ACC112 (cell line): ENCODE data around the gene CMTM5.
"Not testable (repeated sequence)": the region's sequence is repeated elsewhere in the genome, so short reads cannot be mapped to it uniquely, and the experiment has no call there.

Source experiments
- H2AFZ ChIP-seq: fragments of 200-600 bp; sonication (generic); one replicate; pipeline ENCODE4 v1.6.0; 2017; ENCODE audit warnings: antibody characterized with exemption, low read length; ENCODE audit not compliant: unreplicated experiment
- H3K27ac ChIP-seq: fragments of 200-600 bp; sonication (generic); 2 replicates; pipeline ENCODE4 v1.5.1; 2014; ENCODE audit warnings: low read depth, mild to moderate bottlenecking, antibody characterized with exemption, low read length, moderate library complexity
- H3K27me3 ChIP-seq: fragments of 200-600 bp; sonication (generic); 2 replicates; pipeline ENCODE4 v1.6.1; 2014; ENCODE audit warnings: mild to moderate bottlenecking, antibody characterized with exemption, low read length, moderate library complexity, mixed read lengths; ENCODE audit not compliant: insufficient read depth
- H3K36me3 ChIP-seq: fragments of 200-600 bp; sonication (generic); 2 replicates; pipeline ENCODE4 v1.6.1; 2016; ENCODE audit warnings: mild to moderate bottlenecking, antibody characterized with exemption, low read length, moderate library complexity, mixed read lengths; ENCODE audit not compliant: insufficient read depth
- H3K4me1 ChIP-seq: fragments of 200-600 bp; sonication (generic); one replicate; pipeline ENCODE4 v1.6.1; 2016; ENCODE audit warnings: low read length, mixed read lengths; ENCODE audit not compliant: insufficient read depth, unreplicated experiment, control insufficient read depth
- H3K4me3 ChIP-seq: fragments of 200-600 bp; sonication (generic); 2 replicates; pipeline ENCODE4 v1.5.1; 2014; ENCODE audit warnings: mild to moderate bottlenecking, low read depth, low read length
- H3K79me2 ChIP-seq: fragments of 200-600 bp; sonication (generic); one replicate; pipeline ENCODE4 v1.6.0; 2016; ENCODE audit warnings: low read length; ENCODE audit not compliant: control insufficient read depth, unreplicated experiment, insufficient read depth

The CMTM5 gene

DNA sequence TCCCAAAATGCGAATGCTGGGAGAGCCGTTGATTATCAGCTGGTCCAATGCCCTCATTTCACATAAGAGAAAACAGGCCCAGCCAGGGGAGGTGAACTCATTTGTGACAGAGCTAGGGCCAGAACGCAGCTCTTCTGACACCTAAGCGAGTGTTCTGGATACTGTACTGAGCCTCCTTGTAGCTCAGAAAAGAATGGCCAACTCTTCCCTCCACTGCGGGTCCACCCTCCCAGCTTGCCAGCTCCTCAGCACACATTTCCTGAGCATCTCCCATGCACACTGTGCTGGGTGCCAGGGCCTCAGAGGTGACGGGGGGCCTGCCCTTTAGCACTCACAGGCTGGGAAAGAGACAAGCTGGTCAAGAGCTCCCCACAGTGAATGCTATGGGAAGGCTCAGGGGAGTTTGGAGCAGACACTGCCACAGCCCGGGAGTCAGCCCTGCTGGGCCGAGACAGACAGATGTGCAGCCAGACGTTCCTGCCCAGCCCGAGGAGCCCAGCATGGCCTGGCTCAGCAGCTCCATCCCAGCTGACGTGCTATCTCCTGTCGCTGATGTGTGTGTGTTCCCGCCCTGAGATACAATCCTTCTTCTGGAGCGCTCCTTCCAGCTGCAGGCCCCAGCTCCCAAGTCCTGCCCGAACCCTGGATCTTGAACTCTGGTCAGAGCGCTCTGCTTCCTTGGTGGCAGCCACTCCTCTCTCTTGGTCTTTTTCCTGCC lies 3.5 kb downstream of the CMTM5 start:
- H3K36me3 ChIP-seq, result no peaks in the 10 kb centered on the region
- no peak overlapping the region for H2AFZ ChIP-seq
- H3K27ac ChIP-seq, result no peak overlapping the region
- peaks cover 48% of the 10 kb centered on the region for H3K27me3 ChIP-seq
- H3K79me2 ChIP-seq, result no peaks in the 10 kb centered on the region
- H3K4me1 ChIP-seq, result no peaks in the 10 kb centered on the region
- H3K4me3 ChIP-seq, result no peak overlapping the region

DNA sequence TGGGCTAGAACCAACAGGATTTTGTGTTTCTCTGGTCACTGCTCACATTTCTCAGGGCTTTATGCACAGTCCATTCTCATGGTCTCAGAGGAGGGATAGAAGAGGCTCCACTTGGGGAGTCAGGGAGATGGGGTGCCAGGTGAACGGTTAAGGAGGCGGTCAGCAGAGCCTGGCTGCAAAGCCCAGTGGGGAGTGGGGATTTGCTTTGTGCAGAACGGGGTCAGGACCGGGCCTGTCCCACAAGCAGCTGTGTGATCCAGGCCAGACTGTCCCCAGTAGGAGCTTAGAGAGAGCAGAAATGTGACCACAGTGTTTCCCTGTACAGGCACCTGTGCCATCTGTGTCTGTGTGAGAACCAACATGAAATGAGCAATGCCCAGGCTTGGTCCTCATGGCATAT lies 4.1 kb downstream of the CMTM5 start:
- Histone ChIP-seq H3K36me3 (no peaks in the 10 kb centered on the region), H3K4me3 (no peak overlapping the region), H3K4me1 (no peaks in the 10 kb centered on the region), H3K27me3 (peaks cover 54% of the 10 kb centered on the region), H3K79me2 (no peaks in the 10 kb centered on the region), H3K27ac (no peak overlapping the region), H2AFZ (no peak overlapping the region)

DNA sequence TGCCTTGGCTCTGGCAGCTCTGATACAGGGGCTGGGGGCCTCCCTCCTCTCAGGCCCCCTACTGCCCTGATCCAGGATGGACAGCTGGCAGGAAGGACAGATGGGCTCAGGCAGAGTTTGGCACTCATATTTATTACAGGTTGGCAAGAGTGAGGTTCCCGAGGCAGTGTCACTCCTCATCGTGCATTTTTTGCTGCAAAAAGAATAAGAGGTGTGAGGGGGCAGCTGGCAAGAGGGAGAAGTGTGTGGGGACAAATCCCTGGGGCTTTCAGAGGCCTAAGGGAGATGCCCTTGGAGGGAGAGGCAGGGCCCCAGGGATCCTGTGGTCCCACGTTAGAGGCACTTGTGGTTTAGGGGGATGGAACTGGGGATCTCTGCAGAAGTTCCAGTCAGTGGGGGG lies 5.0 kb downstream of the CMTM5 start:
- H3K27me3 ChIP-seq, result peaks cover 58% of the 10 kb centered on the region
- H3K36me3 ChIP-seq, result no peaks in the 10 kb centered on the region
- no peaks in the 10 kb centered on the region for H3K79me2 ChIP-seq
- no peak overlapping the region for H3K4me3 ChIP-seq
- no peaks in the 10 kb centered on the region for H3K4me1 ChIP-seq
- H2AFZ ChIP-seq, result no peak overlapping the region
- H3K27ac ChIP-seq, result no peak overlapping the region

DNA sequence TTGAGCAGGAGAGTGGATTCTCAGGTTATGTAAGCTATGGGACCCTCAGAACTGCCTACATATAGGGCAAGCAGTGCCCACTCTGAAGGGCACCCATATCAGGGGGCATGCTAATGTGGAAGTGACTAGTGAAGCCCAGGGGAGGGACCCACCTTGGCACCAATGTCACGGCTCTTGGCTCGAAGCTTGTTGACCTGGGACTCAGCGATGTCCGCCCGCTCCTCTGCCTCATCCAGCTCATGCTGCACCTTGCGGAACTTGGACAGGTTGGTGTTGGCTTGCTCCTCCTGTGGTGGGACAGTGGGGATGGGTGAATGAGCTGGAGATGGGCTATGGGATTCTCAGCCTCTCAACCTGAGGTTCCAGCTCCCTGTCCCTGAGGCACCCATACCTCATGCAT lies 5.4 kb downstream of the CMTM5 start:
- H3K79me2 ChIP-seq, result no peaks in the 10 kb centered on the region
- H3K36me3 ChIP-seq, result no peaks in the 10 kb centered on the region

DNA sequence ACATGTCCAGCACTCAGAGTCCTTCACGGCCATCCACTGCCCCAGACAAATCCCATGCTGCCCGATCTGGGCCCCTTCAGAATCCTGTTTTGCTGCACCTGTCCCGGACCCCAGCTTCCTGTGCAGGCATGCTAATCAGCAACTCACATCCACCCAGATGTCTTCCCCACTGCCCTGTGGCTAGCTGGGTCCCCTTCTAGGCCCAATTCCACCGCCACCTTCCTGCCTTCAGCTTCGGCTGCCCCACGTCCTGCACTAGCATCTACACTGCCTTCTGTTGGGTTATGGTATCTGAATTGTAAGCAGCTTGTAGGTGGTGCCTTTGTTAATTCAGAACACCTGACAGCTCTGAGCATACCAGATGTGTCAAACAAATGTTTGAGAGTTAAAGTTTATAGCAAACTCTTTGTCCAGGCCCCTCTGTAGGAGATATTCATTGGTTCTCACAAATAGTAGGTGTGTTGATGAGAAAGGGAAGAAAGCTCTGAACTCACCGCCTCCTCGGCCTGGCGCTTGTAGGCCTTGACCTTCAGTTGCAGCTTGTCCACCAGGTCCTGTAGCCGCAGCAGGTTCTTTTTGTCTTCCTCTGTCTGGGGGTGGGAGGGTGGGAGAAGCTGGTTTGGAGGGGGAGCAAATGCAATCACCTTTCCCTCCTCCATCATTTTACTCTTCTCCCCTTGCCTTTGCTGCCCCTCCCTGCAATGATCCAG lies 6.0 kb downstream of the CMTM5 start:
- Histone ChIP-seq H3K36me3 (no peaks in the 10 kb centered on the region), H2AFZ (no peak overlapping the region), H3K79me2 (no peaks in the 10 kb centered on the region), H3K4me1 (no peaks in the 10 kb centered on the region), H3K27ac (no peak overlapping the region), H3K27me3 (peaks cover 67% of the 10 kb centered on the region), H3K4me3 (no peak overlapping the region)

More for the DNA sequence above, 5.4 kb downstream of the CMTM5 start:
- H2AFZ ChIP-seq, result no peak overlapping the region
- H3K27ac ChIP-seq, result no peak overlapping the region
- no peak overlapping the region for H3K4me3 ChIP-seq
- H3K4me1 ChIP-seq, result no peaks in the 10 kb centered on the region
- H3K27me3 ChIP-seq, result peaks cover 61% of the 10 kb centered on the region

DNA sequence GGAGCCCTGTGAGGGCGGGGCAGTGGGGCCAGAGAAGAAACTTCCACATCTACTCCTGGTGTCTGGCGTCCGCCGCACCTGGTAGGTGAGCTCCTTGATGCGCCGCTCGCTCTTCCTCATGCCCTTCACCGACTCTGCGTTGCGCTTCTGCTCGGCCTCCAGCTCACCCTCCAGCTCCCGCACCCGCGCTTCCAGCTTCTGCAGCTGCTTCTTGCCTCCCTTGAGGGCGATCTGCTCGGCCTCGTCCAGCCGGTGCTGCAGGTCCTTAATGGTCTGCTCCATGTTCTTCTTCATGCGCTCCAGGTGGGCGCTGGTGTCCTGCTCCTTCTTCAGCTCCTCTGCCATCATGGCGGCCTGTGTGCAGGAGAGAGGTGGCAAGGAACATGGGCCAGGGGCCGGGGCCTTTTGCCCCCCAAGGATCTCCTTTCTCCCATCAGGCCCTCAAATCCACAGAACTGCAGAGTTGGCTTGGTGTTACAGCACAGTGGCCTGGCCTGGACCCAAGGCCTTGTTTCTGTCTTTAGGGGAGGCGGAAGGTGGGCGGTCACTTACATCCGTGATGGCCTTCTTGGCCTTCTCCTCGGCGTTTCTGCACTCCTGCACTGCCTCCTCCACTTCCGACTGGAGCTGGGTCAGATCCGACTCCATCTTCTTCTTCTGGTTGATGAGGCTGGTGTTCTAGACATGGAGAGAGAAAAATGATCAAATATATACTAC lies 7.7 kb downstream of the CMTM5 start:
- H3K4me1 ChIP-seq, result no peaks in the 10 kb centered on the region
- no peak overlapping the region for H3K27ac ChIP-seq
- no peak overlapping the region for H2AFZ ChIP-seq
- H3K4me3 ChIP-seq, result no peak overlapping the region
- H3K27me3 ChIP-seq, result peaks cover 84% of the 10 kb centered on the region
- no peaks in the 10 kb centered on the region for H3K79me2 ChIP-seq
- no peaks in the 10 kb centered on the region for H3K36me3 ChIP-seq

DNA sequence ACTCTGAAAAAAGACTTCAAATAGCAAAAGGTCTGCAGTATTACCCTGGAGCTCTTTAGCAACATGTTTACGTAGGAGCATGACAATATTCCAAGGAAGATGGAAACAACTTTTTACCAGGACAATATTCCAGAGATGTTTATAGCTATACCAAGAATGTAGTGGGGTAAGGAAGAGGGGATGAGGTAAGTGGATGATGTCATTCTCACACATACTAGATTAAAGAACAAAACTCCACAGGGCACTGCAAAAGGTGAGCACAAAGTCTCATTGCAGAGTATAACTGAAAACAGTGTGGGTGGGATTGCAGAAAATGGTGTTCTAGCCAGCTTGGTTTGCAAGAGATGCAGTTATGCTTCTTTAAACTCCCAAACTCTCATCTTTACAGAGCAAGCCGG lies 8.4 kb downstream of the CMTM5 start:
- Histone ChIP-seq H3K79me2 (no peaks in the 10 kb centered on the region), H2AFZ (no peak overlapping the region), H3K27ac (no peak overlapping the region), H3K36me3 (no peaks in the 10 kb centered on the region), H3K4me3 (no peak overlapping the region), H3K27me3 (peaks cover 84% of the 10 kb centered on the region), H3K4me1 (no peaks in the 10 kb centered on the region)

DNA sequence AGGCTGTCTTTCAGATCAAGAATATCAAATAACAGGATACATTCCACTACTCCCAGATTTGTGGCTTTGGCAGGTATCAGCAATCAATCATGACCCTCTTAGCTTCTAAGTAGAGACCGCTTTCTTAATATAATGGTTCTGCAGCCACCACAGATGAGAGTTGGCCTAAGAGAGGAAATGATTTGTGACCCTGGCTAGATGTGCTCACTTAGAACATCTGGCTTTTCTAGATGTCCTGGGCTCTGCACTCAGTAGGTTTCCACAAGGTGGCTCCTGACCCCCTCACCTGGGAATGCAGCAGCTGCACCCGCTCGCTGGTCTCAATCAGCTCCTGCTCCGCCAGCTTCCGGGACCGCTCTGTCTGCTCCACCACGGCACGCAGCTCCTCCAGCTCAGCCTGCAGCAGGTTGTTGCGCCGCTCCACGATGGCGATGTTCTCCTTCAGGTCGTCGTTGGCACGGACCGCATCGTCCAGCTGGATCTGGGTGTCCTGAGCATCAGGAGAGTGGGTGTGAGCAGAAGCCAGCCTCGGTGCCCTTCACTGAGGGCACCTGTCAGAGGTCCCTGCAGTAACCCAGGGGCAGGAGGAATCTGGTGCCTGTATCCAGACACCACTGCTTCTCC lies 8.9 kb downstream of the CMTM5 start:
- no peaks in the 10 kb centered on the region for H3K79me2 ChIP-seq
- H3K4me1 ChIP-seq, result no peaks in the 10 kb centered on the region
- H3K36me3 ChIP-seq, result no peaks in the 10 kb centered on the region
- peaks cover 84% of the 10 kb centered on the region for H3K27me3 ChIP-seq
- H2AFZ ChIP-seq, result no peak overlapping the region
- H3K4me3 ChIP-seq, result no peak overlapping the region
- H3K27ac ChIP-seq, result no peak overlapping the region

DNA sequence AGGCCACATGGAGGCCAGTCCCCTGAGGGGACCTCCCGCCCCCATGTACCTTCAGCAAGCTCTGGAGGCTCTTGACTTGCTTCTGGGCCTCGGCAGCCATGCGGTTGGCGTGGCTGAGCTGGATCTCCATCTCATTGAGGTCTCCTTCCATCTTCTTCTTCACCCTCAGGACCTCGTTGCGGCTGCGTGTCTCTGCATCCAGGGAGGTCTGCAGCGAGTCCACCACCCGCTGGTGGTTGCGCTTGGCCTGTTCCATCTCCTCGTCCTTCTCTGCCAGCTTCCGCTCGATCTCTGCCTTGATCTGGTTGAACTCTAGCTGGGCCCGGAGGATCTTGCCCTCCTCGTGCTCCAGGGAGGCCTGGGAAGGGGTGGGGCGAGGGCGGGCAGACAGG lies 9.4 kb downstream of the CMTM5 start:
- H3K4me3 ChIP-seq, H3K36me3 ChIP-seq, H3K79me2 ChIP-seq, H2AFZ ChIP-seq, H3K27ac ChIP-seq, H3K4me1 ChIP-seq: not testable (repeated sequence)
- peaks cover 84% of the 10 kb centered on the region for H3K27me3 ChIP-seq

DNA sequence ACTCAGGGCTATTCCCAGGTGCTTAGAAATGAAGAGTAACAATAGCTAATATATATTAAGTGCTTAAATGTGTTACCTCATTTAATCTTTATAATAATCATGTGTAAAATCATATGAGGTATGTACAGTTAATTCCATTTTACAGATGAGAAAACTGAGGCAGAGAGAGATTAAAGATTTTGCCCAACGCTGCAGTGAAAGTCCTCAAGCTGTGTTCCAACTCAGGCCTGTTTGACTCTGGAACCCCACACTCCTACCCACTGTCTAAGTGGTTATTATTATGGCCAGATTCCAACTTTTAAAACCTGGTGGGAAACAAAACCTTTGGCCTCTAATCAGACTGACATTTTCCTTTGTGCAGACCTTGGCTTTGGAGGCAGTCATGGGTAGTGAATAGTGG lies 10.2 kb downstream of the CMTM5 start:
- H3K27ac ChIP-seq, result no peak overlapping the region
- H3K4me1 ChIP-seq, result no peaks in the 10 kb centered on the region
- H3K79me2 ChIP-seq, result no peaks in the 10 kb centered on the region
- H3K27me3 ChIP-seq, result peaks cover 84% of the 10 kb centered on the region
- no peak overlapping the region for H3K4me3 ChIP-seq
- no peaks in the 10 kb centered on the region for H3K36me3 ChIP-seq
- H2AFZ ChIP-seq, result no peak overlapping the region
